HAP-1 (cell line): ENCODE measurements around the gene CSF3R.

ENCODE experiments used
- DNase-seq, 2 experiments: peaks; one replicate each; pipeline ENCODE4 v3.0.0-alpha.2; 2016 to 2020; ENCODE audit warnings: low spot score in 2 of 2
- H3K27me3 ChIP-seq: fragments of 250-450 bp; sonication (Bioruptor Pico); 2 replicates; pipeline ENCODE4 v1.5.1; 2020; ENCODE audit warnings: low read depth, mild to moderate bottlenecking, moderate library complexity
- H3K36me3 ChIP-seq: fragments of 250-450 bp; sonication (Bioruptor Pico); replicated peaks from 2 replicates; pipeline ENCODE4 v1.5.1; 2020; ENCODE audit warnings: mild to moderate bottlenecking
- H3K4me1 ChIP-seq: fragments of 250-450 bp; sonication (Bioruptor Pico); 2 replicates; pipeline ENCODE4 v1.5.1; 2020; ENCODE audit warnings: mild to moderate bottlenecking
- H3K4me3 ChIP-seq: fragments of 250-450 bp; sonication (Bioruptor Pico); 2 replicates; pipeline ENCODE4 v1.5.1; 2020; ENCODE audit warnings: mild to moderate bottlenecking, moderate library complexity
- H3K9me3 ChIP-seq: fragments of 250-450 bp; sonication (Bioruptor Pico); 2 replicates; pipeline ENCODE4 v1.5.1; 2020; ENCODE audit warnings: mild to moderate bottlenecking, moderate library complexity
- in situ Hi-C: fragments of 300-500 bp; cut with MboI; formaldehyde crosslinking; loops from 3 replicates; pipeline ENCODE4 v1.14.3; 2020; ENCODE audit warnings: low sequenced_read_pairs, inconsistent platforms, mixed read lengths

The CSF3R gene

DNA sequence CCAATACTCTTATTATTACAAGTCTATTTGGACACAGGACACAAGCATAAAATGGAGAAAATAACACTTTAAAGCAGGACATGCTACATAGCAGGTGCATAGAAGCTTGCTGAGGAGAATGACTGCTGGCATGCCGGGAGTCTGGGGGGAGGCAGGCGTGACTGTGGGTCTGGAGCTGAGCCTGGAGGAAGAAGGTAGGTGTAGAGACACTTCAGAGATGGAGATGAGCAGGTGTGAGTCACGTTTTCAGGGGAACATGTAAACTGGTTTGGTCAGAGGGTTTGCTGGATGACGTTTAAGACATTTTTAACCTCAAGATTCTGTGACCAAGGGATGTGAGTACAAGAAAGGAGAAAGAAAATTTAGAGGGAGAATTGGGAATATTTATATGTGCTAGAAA, 56.9 kb downstream of the CSF3R start:
- Histone ChIP-seq H3K4me3 (no peak overlapping the region), H3K36me3 (no peaks in the 10 kb centered on the region), H3K4me1 (no peaks in the 10 kb centered on the region), H3K9me3 (no peaks in the 10 kb centered on the region), H3K27me3 (no peaks in the 10 kb centered on the region)
- in situ Hi-C loops, result no loop called here
- no peak for DNase-seq

DNA sequence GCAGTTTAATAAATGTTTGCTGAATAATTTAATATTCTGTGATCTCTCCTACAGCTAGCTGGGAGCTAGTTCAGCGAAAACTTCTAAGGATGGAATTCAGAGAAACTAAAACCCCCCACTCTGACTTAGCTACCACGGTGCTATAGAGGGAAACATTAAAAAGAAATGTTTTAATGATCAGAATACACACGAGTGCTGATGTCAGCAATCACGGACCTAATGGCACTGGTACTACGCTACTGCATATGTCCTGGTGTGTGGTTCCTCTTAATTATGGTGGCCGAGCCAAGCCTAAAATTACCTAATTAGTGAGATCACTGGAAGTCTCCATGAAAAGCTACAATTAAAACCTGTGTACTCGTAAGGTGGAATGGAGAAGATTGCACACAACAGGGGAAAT, 61.1 kb downstream of the CSF3R start:
- DNase-seq, result no peak
- Histone ChIP-seq H3K36me3 (no peaks in the 10 kb centered on the region), H3K4me1 (no peaks in the 10 kb centered on the region), H3K4me3 (no peak overlapping the region), H3K9me3 (no peaks in the 10 kb centered on the region), H3K27me3 (no peaks in the 10 kb centered on the region)
- in situ Hi-C loops, result loop anchor here (5.0 kb wide), 1 partner anchor 314 kb away; no protein-coding TSS in a partner anchor

DNA sequence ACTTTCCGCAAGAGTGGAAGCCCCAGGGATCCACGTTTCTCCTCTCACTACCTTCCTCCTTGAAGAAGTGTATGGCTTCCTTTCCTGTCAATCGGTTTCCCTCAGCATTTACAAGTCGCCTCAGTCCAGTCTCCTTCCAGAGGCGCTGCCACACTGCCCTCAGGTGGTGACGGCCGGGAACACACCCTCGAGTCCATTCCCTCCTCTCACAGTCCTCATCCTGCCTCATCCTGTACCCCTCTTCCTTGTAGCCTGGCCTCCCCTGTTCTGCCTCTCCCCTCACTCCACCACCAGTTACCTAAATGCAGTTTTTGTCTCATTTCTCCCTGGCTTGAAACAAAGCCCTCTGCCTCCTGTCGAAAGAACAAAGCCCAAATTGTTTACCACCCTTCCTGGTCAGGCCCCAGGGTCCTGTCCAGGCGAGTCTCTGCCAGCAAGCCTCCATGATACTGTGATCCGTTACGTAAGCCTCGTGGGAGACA, 61.8 kb downstream of the CSF3R start:
- in situ Hi-C loops, result loop anchor here (5.0 kb wide), 1 partner anchor 314 kb away; no protein-coding TSS in a partner anchor
- Histone ChIP-seq H3K4me3 (no peak overlapping the region), H3K4me1 (no peaks in the 10 kb centered on the region), H3K9me3 (no peaks in the 10 kb centered on the region), H3K36me3 (no peaks in the 10 kb centered on the region), H3K27me3 (no peaks in the 10 kb centered on the region)
- peak; percentile 81 to 94 for DNase-seq

DNA sequence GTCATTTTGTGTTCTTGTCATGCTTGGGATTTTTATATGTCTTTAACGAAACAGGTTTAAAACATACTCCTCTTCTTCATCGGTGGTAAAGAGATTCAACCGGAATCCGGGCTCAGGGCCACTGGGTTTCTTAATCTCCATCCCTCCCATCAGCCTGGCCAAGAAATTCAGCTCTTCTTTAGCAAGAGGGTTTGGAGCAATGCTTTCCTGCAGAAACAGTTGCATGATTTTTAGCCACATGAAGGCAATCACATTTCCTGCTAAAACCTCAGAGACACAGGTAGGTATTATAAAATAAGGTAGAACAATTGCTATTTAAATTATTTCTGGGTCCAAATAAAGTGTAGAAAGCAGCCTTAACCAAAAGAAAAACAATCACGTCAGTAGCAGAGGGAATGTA, 62.3 kb downstream of the CSF3R start:
- no peaks in the 10 kb centered on the region for H3K9me3 ChIP-seq
- no peak for DNase-seq
- no peaks in the 10 kb centered on the region for H3K27me3 ChIP-seq
- in situ Hi-C loops, result loop anchor here (5.0 kb wide), 1 partner anchor 313 kb away; no protein-coding TSS in a partner anchor
- no peaks in the 10 kb centered on the region for H3K36me3 ChIP-seq
- H3K4me3 ChIP-seq, result no peak overlapping the region
- no peaks in the 10 kb centered on the region for H3K4me1 ChIP-seq

DNA sequence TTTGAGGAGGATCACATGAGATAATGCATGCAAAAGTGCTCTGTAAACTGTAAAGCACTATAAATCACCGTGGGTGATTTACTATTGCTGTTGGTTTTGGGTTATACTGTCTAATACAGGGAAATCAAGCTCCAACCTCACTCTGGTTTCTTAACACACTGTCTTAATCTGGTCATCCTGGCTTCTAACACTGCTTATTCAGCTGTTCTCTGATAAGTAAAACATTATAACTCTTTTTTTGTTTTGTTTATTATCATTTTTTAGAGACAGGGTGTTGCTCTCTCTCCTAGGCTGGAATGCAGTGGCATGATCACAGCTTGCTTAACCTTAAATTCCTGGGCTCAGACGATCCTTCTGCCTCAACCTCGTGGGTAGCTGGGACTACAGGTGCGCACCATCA, 63.1 kb downstream of the CSF3R start:
- H3K27me3 ChIP-seq, result no peaks in the 10 kb centered on the region
- DNase-seq, result no peak
- no peaks in the 10 kb centered on the region for H3K9me3 ChIP-seq
- H3K4me1 ChIP-seq, result no peaks in the 10 kb centered on the region
- no peaks in the 10 kb centered on the region for H3K36me3 ChIP-seq
- in situ Hi-C loops, result no loop called here
- no peak overlapping the region for H3K4me3 ChIP-seq

DNA sequence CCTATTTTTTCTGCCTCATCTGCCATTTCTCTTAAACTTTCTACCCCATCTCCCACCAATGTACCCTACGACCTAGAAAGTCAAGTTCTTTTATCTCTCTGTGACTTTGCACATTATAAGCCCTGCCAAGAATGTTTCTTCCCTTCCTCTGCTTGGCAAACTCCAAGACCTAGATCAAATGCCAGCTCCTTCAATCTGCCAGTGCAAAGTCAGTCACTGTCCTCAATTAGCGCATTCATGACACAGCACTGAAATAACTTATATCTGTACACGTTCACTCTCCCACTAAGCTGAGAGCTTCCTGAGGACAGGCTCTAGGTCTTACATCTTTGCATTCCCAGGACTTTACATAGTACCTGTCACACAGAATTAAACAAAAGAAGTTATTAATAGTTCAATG, 63.6 kb downstream of the CSF3R start:
- Histone ChIP-seq H3K9me3 (no peaks in the 10 kb centered on the region), H3K27me3 (no peaks in the 10 kb centered on the region), H3K36me3 (no peaks in the 10 kb centered on the region), H3K4me3 (no peak overlapping the region), H3K4me1 (no peaks in the 10 kb centered on the region)
- in situ Hi-C loops, result no loop called here
- no peak for DNase-seq

DNA sequence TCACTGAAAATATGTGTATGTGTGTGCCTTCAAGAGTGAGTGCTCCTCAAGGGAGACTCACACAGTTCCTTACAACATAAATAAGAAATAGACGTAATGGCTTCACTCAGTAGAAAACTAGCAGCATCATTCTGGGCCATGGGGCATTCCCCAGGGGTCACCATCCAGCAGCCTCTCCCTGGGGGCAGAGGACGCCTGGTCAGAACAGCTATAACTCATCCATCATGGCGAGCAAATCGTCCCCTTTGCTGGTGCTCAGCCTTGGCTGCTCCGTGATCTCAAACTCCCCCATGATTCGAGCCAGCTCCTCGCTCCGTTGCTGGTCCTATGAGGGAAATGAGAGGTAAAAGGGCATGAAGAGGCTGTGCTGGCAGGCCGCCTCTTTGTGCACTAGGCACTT, 64.8 kb downstream of the CSF3R start:
- H3K4me1 ChIP-seq, result no peaks in the 10 kb centered on the region
- no peak overlapping the region for H3K4me3 ChIP-seq
- H3K27me3 ChIP-seq, result no peaks in the 10 kb centered on the region
- H3K36me3 ChIP-seq, result no peaks in the 10 kb centered on the region
- in situ Hi-C loops, result no loop called here
- H3K9me3 ChIP-seq, result no peaks in the 10 kb centered on the region
- DNase-seq, result no peak
